ENCODE data around the gene FAM50A. TPM values are rescaled to one million over a fixed set of nuclear protein-coding genes. Genes with fewer than 3 reads are reported as not detected.
A peak's percentile ranks its signal among the peaks of the same experiment; 100 is the strongest.
"Not testable (repeated sequence)": the region's sequence is repeated elsewhere in the genome, so short reads cannot be mapped to it uniquely, and the experiment has no call there.

Gene FAM50A
- total RNA-seq, 1 donor from 2014 or later, result 68.8 TPM

DNA sequence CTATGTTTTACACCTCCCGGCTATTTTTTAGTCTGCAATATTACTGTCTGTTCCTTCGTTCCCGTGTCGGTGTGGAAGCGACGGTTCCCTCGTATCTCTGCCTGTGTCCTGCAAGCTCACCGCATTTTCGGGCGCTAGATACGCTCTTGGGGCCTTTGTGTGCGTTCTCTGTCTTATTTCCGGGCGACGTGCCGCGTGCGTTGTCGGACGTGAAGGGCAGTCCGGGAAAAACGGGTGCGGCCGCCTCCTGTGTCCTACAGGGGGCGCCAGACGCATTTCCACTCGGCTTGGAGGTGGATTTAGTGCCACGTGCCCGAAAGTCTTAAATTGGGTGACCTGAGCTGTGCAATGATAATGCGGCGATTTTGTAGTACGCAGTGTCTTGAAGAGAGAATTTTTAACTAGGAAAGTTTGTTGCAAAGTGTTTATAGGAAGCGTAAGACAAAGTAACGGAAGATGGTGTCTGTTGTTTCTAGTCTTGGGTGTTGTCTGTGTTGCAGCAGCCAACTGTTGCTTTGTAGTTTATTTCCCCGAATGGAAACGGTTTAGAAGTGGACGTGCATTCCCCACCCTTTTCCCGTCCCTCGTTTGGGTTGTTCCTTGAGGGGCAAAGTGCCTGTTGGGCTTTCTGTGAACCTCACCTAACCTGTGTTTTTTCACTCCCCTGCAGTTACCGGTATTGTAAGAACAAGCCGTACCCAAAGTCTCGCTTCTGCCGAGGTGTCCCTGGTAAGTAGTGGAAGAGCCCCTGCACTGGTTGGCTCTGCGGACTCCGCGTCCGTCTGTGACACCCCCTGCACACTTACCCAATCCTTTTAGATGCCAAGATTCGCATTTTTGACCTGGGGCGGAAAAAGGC is 45.0 kb upstream of the FAM50A start:
- H3K27ac Mint-ChIP-seq (ENCODE audit: unreplicated experiment), result peak overlapping the region; percentile 100

DNA sequence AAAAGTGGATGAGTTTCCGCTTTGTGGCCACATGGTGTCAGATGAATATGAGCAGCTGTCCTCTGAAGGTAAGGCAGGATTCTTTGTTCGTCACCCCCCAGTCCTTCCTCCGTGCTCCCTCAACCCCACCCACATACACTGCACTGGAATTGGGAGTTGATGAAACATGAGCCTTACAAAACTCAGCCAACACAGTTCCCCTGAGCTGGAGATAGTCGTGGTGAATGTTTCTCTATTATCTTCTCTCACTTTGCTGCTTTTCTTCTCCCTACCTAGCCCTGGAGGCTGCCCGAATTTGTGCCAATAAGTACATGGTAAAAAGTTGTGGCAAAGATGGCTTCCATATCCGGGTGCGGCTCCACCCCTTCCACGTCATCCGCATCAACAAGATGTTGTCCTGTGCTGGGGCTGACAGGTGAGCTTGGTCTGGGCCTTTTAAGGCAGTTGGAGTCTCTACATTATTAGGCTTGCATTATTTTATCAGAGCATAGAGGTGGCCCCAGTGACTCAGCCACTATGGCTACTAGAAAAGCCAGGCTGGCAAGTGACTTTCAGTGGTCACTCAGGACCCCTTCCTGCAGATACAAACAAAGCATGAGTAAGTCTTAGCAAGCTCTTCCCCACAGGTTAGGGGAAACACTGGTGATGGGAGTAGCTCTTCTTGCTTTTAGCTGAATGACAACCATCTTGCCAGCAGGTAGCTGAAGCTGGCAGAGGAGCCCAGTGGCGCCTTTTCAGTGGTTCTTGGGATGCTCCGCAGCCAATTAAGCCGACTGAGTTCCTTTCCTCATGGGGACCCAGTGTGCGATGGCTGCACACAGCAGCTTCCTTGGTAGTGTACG is 44.2 kb upstream of the FAM50A start:
- no peak for DNase-seq (ENCODE audit: low read depth, low spot score)
- Mint-ChIP-seq H3K4me3 (peak overlapping the region; percentile 96), H3K9me3 (peaks cover 6% of the 10 kb centered on the region)

More for the DNA sequence above, 45.0 kb upstream of the FAM50A start:
- peak; percentile 74 for DNase-seq (ENCODE audit: low read depth, low spot score)
- peaks cover 5% of the 10 kb centered on the region for H3K9me3 Mint-ChIP-seq
- H3K36me3 Mint-ChIP-seq (ENCODE audit: low read depth), result peaks cover 23% of the 10 kb centered on the region
- peaks cover 19% of the 10 kb centered on the region for H3K4me1 Mint-ChIP-seq
- H3K27me3 Mint-ChIP-seq (ENCODE audit: low read depth), result peaks cover 23% of the 10 kb centered on the region
- H3K4me3 Mint-ChIP-seq, result peak overlapping the region; percentile 96
- TF ChIP-seq, protein P1, sequence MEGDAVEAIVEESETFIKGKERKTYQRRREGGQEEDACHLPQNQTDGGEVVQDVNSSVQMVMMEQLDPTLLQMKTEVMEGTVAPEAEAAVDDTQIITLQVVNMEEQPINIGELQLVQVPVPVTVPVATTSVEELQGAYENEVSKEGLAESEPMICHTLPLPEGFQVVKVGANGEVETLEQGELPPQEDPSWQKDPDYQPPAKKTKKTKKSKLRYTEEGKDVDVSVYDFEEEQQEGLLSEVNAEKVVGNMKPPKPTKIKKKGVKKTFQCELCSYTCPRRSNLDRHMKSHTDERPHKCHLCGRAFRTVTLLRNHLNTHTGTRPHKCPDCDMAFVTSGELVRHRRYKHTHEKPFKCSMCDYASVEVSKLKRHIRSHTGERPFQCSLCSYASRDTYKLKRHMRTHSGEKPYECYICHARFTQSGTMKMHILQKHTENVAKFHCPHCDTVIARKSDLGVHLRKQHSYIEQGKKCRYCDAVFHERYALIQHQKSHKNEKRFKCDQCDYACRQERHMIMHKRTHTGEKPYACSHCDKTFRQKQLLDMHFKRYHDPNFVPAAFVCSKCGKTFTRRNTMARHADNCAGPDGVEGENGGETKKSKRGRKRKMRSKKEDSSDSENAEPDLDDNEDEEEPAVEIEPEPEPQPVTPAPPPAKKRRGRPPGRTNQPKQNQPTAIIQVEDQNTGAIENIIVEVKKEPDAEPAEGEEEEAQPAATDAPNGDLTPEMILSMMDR (conservative IDR thresholded peaks at IDR 0.05), result peak; percentile 81

DNA sequence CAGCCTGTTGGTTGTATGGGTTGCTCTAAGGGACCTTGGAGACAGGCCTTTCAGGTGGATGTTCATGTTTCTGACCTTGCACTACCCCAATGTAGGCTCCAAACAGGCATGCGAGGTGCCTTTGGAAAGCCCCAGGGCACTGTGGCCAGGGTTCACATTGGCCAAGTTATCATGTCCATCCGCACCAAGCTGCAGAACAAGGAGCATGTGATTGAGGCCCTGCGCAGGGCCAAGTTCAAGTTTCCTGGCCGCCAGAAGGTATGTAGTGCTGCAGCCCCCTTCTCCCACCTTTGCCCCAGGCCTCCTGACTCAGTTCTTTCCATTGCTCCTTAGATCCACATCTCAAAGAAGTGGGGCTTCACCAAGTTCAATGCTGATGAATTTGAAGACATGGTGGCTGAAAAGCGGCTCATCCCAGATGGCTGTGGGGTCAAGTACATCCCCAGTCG is 43.5 kb upstream of the FAM50A start:
- H3K4me1 Mint-ChIP-seq, result peaks cover 19% of the 10 kb centered on the region
- H3K27me3 Mint-ChIP-seq (ENCODE audit: low read depth), result peaks cover 23% of the 10 kb centered on the region
- H3K9me3 Mint-ChIP-seq; H3K27ac Mint-ChIP-seq (ENCODE audit: unreplicated experiment); DNase-seq (ENCODE audit: low read depth, low spot score): not testable (repeated sequence)
- H3K36me3 Mint-ChIP-seq (ENCODE audit: low read depth), result peaks cover 23% of the 10 kb centered on the region
- peak overlapping the region; percentile 96 for H3K4me3 Mint-ChIP-seq

More for the DNA sequence above, 44.2 kb upstream of the FAM50A start:
- Mint-ChIP-seq H3K27me3 (ENCODE audit: low read depth) (peaks cover 23% of the 10 kb centered on the region), H3K36me3 (ENCODE audit: low read depth) (peaks cover 23% of the 10 kb centered on the region), H3K27ac (ENCODE audit: unreplicated experiment) (peak overlapping the region; percentile 30), H3K4me1 (peaks cover 19% of the 10 kb centered on the region)
- TF ChIP-seq, protein P1 (conservative IDR thresholded peaks at IDR 0.05), result no peak

DNA sequence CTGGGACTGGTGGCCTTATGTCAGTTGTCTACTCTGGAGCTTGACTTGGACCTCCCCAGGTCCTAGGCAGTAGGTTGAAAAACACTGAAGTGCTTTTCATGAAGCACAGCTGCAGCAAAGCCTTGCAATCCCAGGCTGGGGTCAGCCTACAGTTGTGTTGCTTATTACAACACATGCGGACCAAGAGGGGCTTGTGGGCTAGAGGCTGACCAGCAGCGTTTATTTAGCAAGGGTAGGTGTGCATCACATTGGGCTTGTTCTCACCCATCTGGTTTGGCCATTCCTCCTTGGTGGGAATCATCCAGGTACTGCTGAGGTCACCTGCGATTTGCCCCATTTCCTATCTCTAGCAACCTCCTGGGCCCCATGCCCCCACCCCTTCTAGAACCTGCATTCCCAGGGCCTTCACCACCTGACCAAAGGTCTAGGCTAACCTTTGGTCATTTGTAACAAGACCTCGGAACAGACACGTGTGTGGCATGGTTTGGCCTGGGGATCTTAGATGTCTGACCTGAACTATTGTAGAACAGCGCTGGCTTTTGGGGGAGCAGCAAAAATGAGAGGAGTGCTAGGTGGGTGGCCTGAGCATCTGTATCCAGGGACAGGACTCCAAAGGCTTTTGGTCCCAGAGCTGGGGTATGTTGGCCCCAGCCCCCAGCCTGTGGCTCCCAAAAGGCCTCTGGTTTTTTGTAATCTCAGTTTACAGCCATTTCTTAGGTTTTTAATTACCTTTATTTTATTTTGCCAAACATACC is 42.7 kb upstream of the FAM50A start:
- peaks cover 19% of the 10 kb centered on the region for H3K4me1 Mint-ChIP-seq
- TF ChIP-seq, protein P1 (conservative IDR thresholded peaks at IDR 0.05), result no peak
- peaks cover 6% of the 10 kb centered on the region for H3K9me3 Mint-ChIP-seq
- no peak for DNase-seq (ENCODE audit: low read depth, low spot score)
- H3K36me3 Mint-ChIP-seq (ENCODE audit: low read depth), result peaks cover 23% of the 10 kb centered on the region
- H3K4me3 Mint-ChIP-seq, result peak overlapping the region; percentile 96
- H3K27me3 Mint-ChIP-seq (ENCODE audit: low read depth), result peaks cover 23% of the 10 kb centered on the region
- H3K27ac Mint-ChIP-seq (ENCODE audit: unreplicated experiment), result peak overlapping the region; percentile 62

DNA sequence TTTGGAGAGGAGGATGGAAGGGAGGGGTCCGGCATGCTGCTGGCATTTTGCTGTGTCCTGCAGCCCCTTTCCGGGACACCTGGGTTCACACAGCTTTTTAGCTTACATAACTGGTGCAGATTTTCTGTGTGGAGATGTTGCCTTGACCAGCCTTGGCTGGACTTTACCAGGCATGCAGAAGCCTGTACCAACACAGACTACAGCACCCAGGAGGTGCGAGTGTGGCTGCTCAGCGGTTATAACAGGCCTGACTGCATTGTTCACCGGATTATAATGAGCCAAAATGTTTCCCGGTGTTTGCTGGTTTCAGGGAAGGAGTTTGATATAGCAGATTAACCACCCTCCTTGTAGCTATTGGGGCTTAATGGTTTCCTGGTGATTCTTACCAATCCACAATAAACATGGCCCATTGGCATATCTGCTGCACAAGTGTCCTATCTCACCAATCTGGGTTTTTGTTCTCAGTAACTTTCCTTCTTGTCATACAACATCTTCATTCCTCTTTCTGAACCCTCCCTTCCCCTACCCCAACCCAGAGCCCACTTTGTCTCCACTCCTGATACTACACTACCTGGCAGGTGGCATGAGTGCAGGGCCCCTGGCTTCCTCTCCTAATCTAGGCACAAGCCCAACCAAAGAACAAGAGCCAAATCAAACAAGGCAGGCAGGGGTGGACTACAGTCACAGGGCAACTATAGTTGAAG is 41.9 kb upstream of the FAM50A start:
- DNase-seq (ENCODE audit: low read depth, low spot score), result no peak
- H3K36me3 Mint-ChIP-seq (ENCODE audit: low read depth), result peaks cover 23% of the 10 kb centered on the region
- peaks cover 19% of the 10 kb centered on the region for H3K4me1 Mint-ChIP-seq
- H3K9me3 Mint-ChIP-seq, result peaks cover 6% of the 10 kb centered on the region
- H3K4me3 Mint-ChIP-seq, result peak overlapping the region; percentile 96
- peaks cover 23% of the 10 kb centered on the region for H3K27me3 Mint-ChIP-seq (ENCODE audit: low read depth)
- H3K27ac Mint-ChIP-seq (ENCODE audit: unreplicated experiment), result no peak overlapping the region
- TF ChIP-seq, protein P1 (conservative IDR thresholded peaks at IDR 0.05), result no peak
